ENCODE results near the gene KLK1. TPM values are rescaled to one million over a fixed set of nuclear protein-coding genes. Genes with fewer than 3 reads are reported as not detected.

The KLK1 gene
- total RNA-seq, 1 donor from 2014 or later: 13.0 TPM

- peaks cover 46% of the 10 kb centered on the region for H3K27me3 Mint-ChIP-seq
- CTCF ChIA-PET: no interaction called here
These were observed 37.4 kb upstream of the KLK1 start for GRCh38 chr19:50861010-50861409.

GRCh38 chr19:50859849-50860248, 36.3 kb upstream of the KLK1 start:
- Mint-ChIP-seq H3K27ac (no peak overlapping the region), H3K9me3 (no peaks in the 10 kb centered on the region), H3K4me3 (no peak overlapping the region), H3K27me3 (peaks cover 54% of the 10 kb centered on the region), H3K4me1 (no peaks in the 10 kb centered on the region), H3K36me3 (ENCODE audit: low read depth) (no peaks in the 10 kb centered on the region)
- TF ChIP-seq CTCF (IDR thresholded peaks at IDR 0.05): no peak
- ChIA-PET POLR2A (no interaction called here), CTCF (no interaction called here)
- DNase-seq (no peak), ATAC-seq (ENCODE audit: low read depth) (no peak)
- intact Hi-C loops (cut with micrococcal nuclease): no loop called here

More at GRCh38 chr19:50861010-50861409, 37.4 kb upstream of the KLK1 start:
- POLR2A ChIA-PET: no interaction called here
- no peaks in the 10 kb centered on the region for H3K9me3 Mint-ChIP-seq
- DNase-seq: no peak
- no peak for TF ChIP-seq CTCF (IDR thresholded peaks at IDR 0.05)
- H3K4me1 Mint-ChIP-seq: no peaks in the 10 kb centered on the region
- H3K27ac Mint-ChIP-seq: no peak overlapping the region
- H3K4me3 Mint-ChIP-seq: no peak overlapping the region
- intact Hi-C loops (cut with micrococcal nuclease): no loop called here
- H3K36me3 Mint-ChIP-seq (ENCODE audit: low read depth): no peaks in the 10 kb centered on the region
- no peak for ATAC-seq (ENCODE audit: low read depth)

- DNase-seq (no peak), ATAC-seq (ENCODE audit: low read depth) (no peak)
- no peak overlapping the region for H3K27ac Mint-ChIP-seq
- intact Hi-C loops (cut with micrococcal nuclease): no loop called here
- peaks cover 58% of the 10 kb centered on the region for H3K27me3 Mint-ChIP-seq
- ChIA-PET CTCF (no interaction called here), POLR2A (no interaction called here)
- no peak overlapping the region for H3K4me3 Mint-ChIP-seq
- no peaks in the 10 kb centered on the region for H3K4me1 Mint-ChIP-seq
- no peaks in the 10 kb centered on the region for H3K9me3 Mint-ChIP-seq
- TF ChIP-seq CTCF (IDR thresholded peaks at IDR 0.05): no peak
- H3K36me3 Mint-ChIP-seq (ENCODE audit: low read depth): no peaks in the 10 kb centered on the region
These were observed 35.3 kb upstream of the KLK1 start for GRCh38 chr19:50858886-50859285.

GRCh38 chr19:50857366-50857765, 33.8 kb upstream of the KLK1 start:
- ATAC-seq (ENCODE audit: low read depth): no peak
- H3K36me3 Mint-ChIP-seq (ENCODE audit: low read depth): no peaks in the 10 kb centered on the region
- no peak overlapping the region for H3K27ac Mint-ChIP-seq
- no peaks in the 10 kb centered on the region for H3K9me3 Mint-ChIP-seq
- POLR2A ChIA-PET: interaction anchor here (0.6 kb wide), 1 partner anchor 39 kb away, joined by 3 read pairs; no protein-coding TSS in a partner anchor
- CTCF ChIA-PET: no interaction called here
- no peaks in the 10 kb centered on the region for H3K4me1 Mint-ChIP-seq
- no peak for TF ChIP-seq CTCF (IDR thresholded peaks at IDR 0.05)
- peaks cover 50% of the 10 kb centered on the region for H3K27me3 Mint-ChIP-seq
- DNase-seq: no peak
- H3K4me3 Mint-ChIP-seq: no peak overlapping the region
- intact Hi-C loops (cut with micrococcal nuclease): no loop called here

GRCh38 chr19:50854636-50855410, 31.2 kb upstream of the KLK1 start, which contains the start of gene KLK3:
Gene KLK3, plus strand, starts transcription at chr19:50854915. Its CDS starts 41 bp downstream, at chr19:50854956.
- no peak for TF ChIP-seq CTCF (IDR thresholded peaks at IDR 0.05)
- H3K9me3 Mint-ChIP-seq: no peaks in the 10 kb centered on the region
- intact Hi-C loops (cut with micrococcal nuclease): no loop called here
- DNase-seq (no peak), ATAC-seq (ENCODE audit: low read depth) (no peak)
- no peak within 1 kb of the TSS for H3K4me3 Mint-ChIP-seq
- H3K27ac Mint-ChIP-seq: no peak within 1 kb of the TSS
- H3K27me3 Mint-ChIP-seq: peaks cover 48% of the 10 kb centered on the region
- no peaks in the 10 kb centered on the region for H3K4me1 Mint-ChIP-seq
- H3K36me3 Mint-ChIP-seq (ENCODE audit: low read depth): no peaks in the 10 kb centered on the region
- CTCF ChIA-PET: no interaction called here
- POLR2A ChIA-PET: no interaction called here
